OCI-LY1 (cell line): ENCODE data around the gene RPP38.

ENCODE experiments used
- H2AFZ ChIP-seq: fragments of 200-600 bp; sonication (generic), shearing (Covaris generic); 2 replicates; pipeline ENCODE4 v1.6.0; 2014; ENCODE audit warnings: antibody characterized with exemption, mild to moderate bottlenecking, low read length
- H3F3A ChIP-seq: fragments of 200-600 bp; sonication (generic), shearing (Covaris generic); 2 replicates; pipeline ENCODE4 v1.6.0; 2014; ENCODE audit warnings: mild to moderate bottlenecking, antibody characterized with exemption, low read length, moderate library complexity; ENCODE audit not compliant: insufficient read depth
- H3K27ac ChIP-seq: fragments of 200-600 bp; sonication (generic); 2 replicates; pipeline ENCODE4 v1.5.1; 2014; ENCODE audit warnings: low read length, mixed run types, mild to moderate bottlenecking, low read depth; ENCODE audit not compliant: poor library complexity, severe bottlenecking
- H3K27me3 ChIP-seq: fragments of 200-600 bp; sonication (generic); 2 replicates; pipeline ENCODE4 v1.6.0; 2014; ENCODE audit warnings: antibody characterized with exemption, mild to moderate bottlenecking, low read length, moderate library complexity; ENCODE audit not compliant: insufficient read depth
- H3K36me3 ChIP-seq: fragments of 200-600 bp; sonication (generic); 2 replicates; pipeline ENCODE4 v1.6.1; 2014; ENCODE audit warnings: mild to moderate bottlenecking, antibody characterized with exemption, low read length, moderate library complexity, mixed read lengths; ENCODE audit not compliant: insufficient read depth
- H3K4me1 ChIP-seq: fragments of 200-600 bp; sonication (generic); 2 replicates; pipeline ENCODE4 v1.5.1; 2014; ENCODE audit warnings: mild to moderate bottlenecking, low read length, moderate library complexity; ENCODE audit not compliant: insufficient read depth, severe bottlenecking
- H3K4me2 ChIP-seq: fragments of 200-600 bp; sonication (generic), shearing (Covaris generic); 2 replicates; pipeline ENCODE4 v1.6.1; 2014; ENCODE audit warnings: low read length
- H3K4me3 ChIP-seq: fragments of 200-600 bp; sonication (generic); 2 replicates; pipeline ENCODE4 v1.5.1; 2014; ENCODE audit warnings: low read length, low read depth, mild to moderate bottlenecking, mixed read lengths; ENCODE audit not compliant: poor library complexity, severe bottlenecking
- H3K79me2 ChIP-seq: fragments of 200-600 bp; shearing (Covaris generic); 2 replicates; pipeline ENCODE4 v1.6.1; 2016; ENCODE audit warnings: mixed run types, low read length, mixed read lengths; ENCODE audit not compliant: insufficient read depth
- H3K9ac ChIP-seq: fragments of 200-600 bp; sonication (generic), shearing (Covaris generic); 2 replicates; pipeline ENCODE4 v1.6.1; 2014; ENCODE audit warnings: mild to moderate bottlenecking, low read length, mixed read lengths
- H3K9me2 ChIP-seq: fragments of 200-600 bp; sonication (generic), shearing (Covaris generic); 2 replicates; pipeline ENCODE4 v1.6.1; 2014; ENCODE audit warnings: low read depth, mild to moderate bottlenecking, low read length, mixed read lengths
- H3K9me3 ChIP-seq: fragments of 200-600 bp; shearing (Covaris generic); 2 replicates; pipeline ENCODE4 v1.6.1; 2014; ENCODE audit warnings: low read length, mixed read lengths
- H4K20me1 ChIP-seq: fragments of 200-600 bp; sonication (generic), shearing (Covaris generic); 2 replicates; pipeline ENCODE4 v1.6.0; 2016; ENCODE audit warnings: mild to moderate bottlenecking, low read length; ENCODE audit not compliant: insufficient read depth
- EZH2 ChIP-seq: fragments of 200-600 bp; sonication (generic), shearing (Covaris generic); IDR thresholded peaks from 2 replicates; pipeline ENCODE4 v1.8.0; 2017; ENCODE audit warnings: borderline replicate concordance, mixed run types, mild to moderate bottlenecking, antibody characterized with exemption, low read length, moderate library complexity, mixed read lengths
- TF ChIP-seq, protein P1 (sequence below): fragments of 200-600 bp; sonication (generic), shearing (Covaris generic); IDR thresholded peaks from 2 replicates; pipeline ENCODE4 v1.5.1; 2017; ENCODE audit warnings: mild to moderate bottlenecking, antibody characterized with exemption, low read length, moderate library complexity, mixed read lengths

RPP38 gene

DNA sequence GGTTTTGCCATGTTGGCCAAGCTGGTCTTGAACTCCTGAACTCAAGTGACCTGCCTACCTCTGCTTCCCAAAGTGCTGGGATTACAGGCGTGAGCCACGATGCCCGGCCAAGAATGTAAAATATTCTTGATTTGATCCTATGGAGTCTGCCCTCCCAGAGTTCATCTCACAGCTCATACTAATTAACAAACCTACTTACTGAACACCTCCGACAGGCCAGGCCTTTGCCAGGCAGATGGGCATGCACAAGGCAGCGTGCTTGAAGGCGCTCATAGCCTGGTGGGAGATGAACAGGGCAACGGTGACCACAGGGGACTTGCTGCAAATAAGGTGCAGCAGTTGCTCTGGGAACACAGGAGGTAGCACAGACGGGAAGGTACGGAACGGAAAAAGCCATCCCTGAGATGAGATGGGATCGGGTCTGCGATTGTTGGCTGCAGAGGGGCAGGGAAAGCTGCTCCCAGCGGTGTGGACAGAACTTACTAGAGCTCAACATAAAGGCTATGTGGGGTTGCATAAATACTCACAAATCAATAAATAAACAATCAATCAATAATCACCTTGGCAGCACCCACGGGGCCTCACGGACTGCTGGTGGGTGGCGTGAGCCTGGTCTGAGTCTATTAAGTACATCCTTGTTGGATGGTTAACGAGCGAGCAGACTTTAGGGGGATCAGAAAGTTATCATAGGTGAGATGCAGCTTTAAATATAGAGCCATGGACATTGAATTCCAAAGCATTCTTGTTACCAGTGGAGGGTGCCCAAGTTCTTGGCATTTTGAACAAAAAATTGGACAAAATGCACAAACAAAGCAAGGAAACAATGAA lies 13.3 kb upstream of the RPP38 start:
- Histone ChIP-seq H3K4me3 (no peak overlapping the region), H2AFZ (no peak overlapping the region), H3K36me3 (no peaks in the 10 kb centered on the region), H3K9me3 (no peaks in the 10 kb centered on the region), H3K9me2 (no peaks in the 10 kb centered on the region), H3K4me2 (no peak overlapping the region), H3K9ac (no peak overlapping the region), H3K27ac (no peak overlapping the region), H3K27me3 (no peaks in the 10 kb centered on the region), H3F3A (no peaks in the 10 kb centered on the region), H3K79me2 (no peaks in the 10 kb centered on the region), H4K20me1 (no peaks in the 10 kb centered on the region), H3K4me1 (peaks cover 9% of the 10 kb centered on the region)
- TF ChIP-seq, protein P1, sequence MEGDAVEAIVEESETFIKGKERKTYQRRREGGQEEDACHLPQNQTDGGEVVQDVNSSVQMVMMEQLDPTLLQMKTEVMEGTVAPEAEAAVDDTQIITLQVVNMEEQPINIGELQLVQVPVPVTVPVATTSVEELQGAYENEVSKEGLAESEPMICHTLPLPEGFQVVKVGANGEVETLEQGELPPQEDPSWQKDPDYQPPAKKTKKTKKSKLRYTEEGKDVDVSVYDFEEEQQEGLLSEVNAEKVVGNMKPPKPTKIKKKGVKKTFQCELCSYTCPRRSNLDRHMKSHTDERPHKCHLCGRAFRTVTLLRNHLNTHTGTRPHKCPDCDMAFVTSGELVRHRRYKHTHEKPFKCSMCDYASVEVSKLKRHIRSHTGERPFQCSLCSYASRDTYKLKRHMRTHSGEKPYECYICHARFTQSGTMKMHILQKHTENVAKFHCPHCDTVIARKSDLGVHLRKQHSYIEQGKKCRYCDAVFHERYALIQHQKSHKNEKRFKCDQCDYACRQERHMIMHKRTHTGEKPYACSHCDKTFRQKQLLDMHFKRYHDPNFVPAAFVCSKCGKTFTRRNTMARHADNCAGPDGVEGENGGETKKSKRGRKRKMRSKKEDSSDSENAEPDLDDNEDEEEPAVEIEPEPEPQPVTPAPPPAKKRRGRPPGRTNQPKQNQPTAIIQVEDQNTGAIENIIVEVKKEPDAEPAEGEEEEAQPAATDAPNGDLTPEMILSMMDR = no peak
- TF ChIP-seq EZH2 = no peak

GRCh38 chr10:15084502-15084922 lies 12.6 kb upstream of the RPP38 start:
- Histone ChIP-seq H3K4me3 (no peak overlapping the region), H3K36me3 (no peaks in the 10 kb centered on the region), H3K79me2 (no peaks in the 10 kb centered on the region), H2AFZ (no peak overlapping the region), H3K27ac (no peak overlapping the region), H3K9me3 (no peaks in the 10 kb centered on the region), H4K20me1 (no peaks in the 10 kb centered on the region), H3K27me3 (no peaks in the 10 kb centered on the region), H3F3A (no peaks in the 10 kb centered on the region), H3K4me2 (no peak overlapping the region), H3K9ac (no peak overlapping the region), H3K4me1 (peaks cover 9% of the 10 kb centered on the region), H3K9me2 (no peaks in the 10 kb centered on the region)
- TF ChIP-seq EZH2 = no peak
- TF ChIP-seq, protein P1 = no peak

DNA sequence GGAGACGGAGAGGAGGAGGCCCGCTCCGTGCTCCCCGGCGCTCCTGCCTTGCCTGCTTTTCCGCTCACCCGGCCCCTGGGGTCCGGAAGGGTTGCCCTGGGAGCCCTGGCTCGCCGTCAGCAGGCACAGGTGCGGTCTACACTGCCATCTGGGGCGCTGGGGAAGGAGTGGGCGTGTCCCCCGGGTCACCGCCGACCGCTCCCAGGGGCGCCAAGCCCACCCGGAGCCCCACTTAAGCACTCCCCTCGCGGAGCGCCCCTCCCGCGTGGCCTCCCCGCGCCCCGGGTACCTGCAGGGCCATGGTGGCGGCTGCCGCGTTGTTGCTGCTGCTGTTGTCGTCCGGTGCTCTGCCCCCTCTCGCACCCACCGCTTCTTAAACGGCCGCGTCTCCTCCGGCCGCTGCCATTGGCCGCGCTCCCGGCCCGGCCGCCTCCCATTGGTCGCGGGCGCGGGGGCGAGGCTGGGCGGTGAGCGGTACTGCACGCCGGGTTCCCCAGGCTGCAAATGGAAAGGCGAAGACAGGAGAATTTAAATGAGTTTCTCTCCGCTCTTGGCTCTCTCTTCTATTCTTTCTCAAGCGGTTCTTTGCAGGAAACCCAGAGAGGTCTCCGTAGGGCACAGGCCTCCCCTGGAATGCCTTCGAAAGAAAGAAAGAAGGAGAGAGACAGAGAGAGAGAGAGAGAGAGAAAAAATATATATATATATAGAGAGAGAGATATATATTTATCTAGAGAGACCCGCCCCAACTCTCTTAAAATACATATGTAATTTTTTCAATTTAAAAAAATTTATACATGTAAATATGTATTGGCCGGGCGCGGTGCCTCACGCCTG lies 8.5 kb upstream of the RPP38 start, which contains the start of gene ACBD7:
Gene ACBD7 (minus strand): TSS at position 349 of the 834 bp plus-strand sequence. CDS start 48 bp downstream, at position 301.
- TF ChIP-seq, protein P1 = no peak
- TF ChIP-seq EZH2 = no peak
- peak within 1 kb of the TSS; percentile 67 for H3K4me3 ChIP-seq
- H3K4me2 ChIP-seq = peak within 1 kb of the TSS; percentile 76
- peaks cover 9% of the 10 kb centered on the region for H3K4me1 ChIP-seq
- no peaks in the 10 kb centered on the region for H3F3A ChIP-seq
- no peaks in the 10 kb centered on the region for H3K79me2 ChIP-seq
- peak within 1 kb of the TSS; percentile 40 for H3K9ac ChIP-seq
- no peaks in the 10 kb centered on the region for H4K20me1 ChIP-seq
- no peaks in the 10 kb centered on the region for H3K36me3 ChIP-seq
- H3K27me3 ChIP-seq = no peaks in the 10 kb centered on the region
- H3K9me3 ChIP-seq = no peaks in the 10 kb centered on the region
- no peaks in the 10 kb centered on the region for H3K9me2 ChIP-seq
- no peak within 1 kb of the TSS for H2AFZ ChIP-seq
- no peak within 1 kb of the TSS for H3K27ac ChIP-seq
